Measurements from ENCODE around the gene GRB2.

Gene GRB2

GRCh38 chr17:75403131-75403530 lies 2.3 kb downstream of the GRB2 start:
- no peak for DNase-seq (ENCODE audit: low read depth, low spot score)
- no peak overlapping the region for H3K4me3 ChIP-seq (ENCODE audit: low read depth, low read length)
- TF ChIP-seq CTCF (IDR thresholded peaks at IDR 0.05; ENCODE audit: low read depth, low read length), result no peak
- in situ Hi-C loops (cut with HindIII; ENCODE audit: low sequenced_read_pairs), result no loop called here

- no peak overlapping the region for H3K4me3 ChIP-seq (ENCODE audit: low read depth, low read length)
Observed at GRCh38 chr17:75402026-75402425, 3.5 kb downstream of the GRB2 start.

GRCh38 chr17:75400326-75400939 lies 5.0 kb downstream of the GRB2 start:
- in situ Hi-C loops (cut with HindIII; ENCODE audit: low sequenced_read_pairs), result no loop called here
- no peak overlapping the region for H3K4me3 ChIP-seq (ENCODE audit: low read depth, low read length)
- no peak for TF ChIP-seq CTCF (IDR thresholded peaks at IDR 0.05; ENCODE audit: low read depth, low read length)
- DNase-seq (ENCODE audit: low read depth, low spot score), result no peak

More at GRCh38 chr17:75402026-75402425, 3.5 kb downstream of the GRB2 start:
- no peak for DNase-seq (ENCODE audit: low read depth, low spot score)
- in situ Hi-C loops (cut with HindIII; ENCODE audit: low sequenced_read_pairs), result no loop called here
- TF ChIP-seq CTCF (IDR thresholded peaks at IDR 0.05; ENCODE audit: low read depth, low read length), result no peak

- in situ Hi-C loops (cut with HindIII; ENCODE audit: low sequenced_read_pairs), result no loop called here
- H3K4me3 ChIP-seq (ENCODE audit: low read depth, low read length), result no peak overlapping the region
- TF ChIP-seq CTCF (IDR thresholded peaks at IDR 0.05; ENCODE audit: low read depth, low read length), result no peak
- no peak for DNase-seq (ENCODE audit: low read depth, low spot score)
Observed at GRCh38 chr17:75398279-75398678, 7.2 kb downstream of the GRB2 start.

- H3K4me3 ChIP-seq (ENCODE audit: low read depth, low read length), result no peak overlapping the region
- no peak for TF ChIP-seq CTCF (IDR thresholded peaks at IDR 0.05; ENCODE audit: low read depth, low read length)
- in situ Hi-C loops (cut with HindIII; ENCODE audit: low sequenced_read_pairs), result no loop called here
- DNase-seq (ENCODE audit: low read depth, low spot score), result no peak
Observed at GRCh38 chr17:75397217-75397616, 8.3 kb downstream of the GRB2 start.

- no peak overlapping the region for H3K4me3 ChIP-seq (ENCODE audit: low read depth, low read length)
- no peak for TF ChIP-seq CTCF (IDR thresholded peaks at IDR 0.05; ENCODE audit: low read depth, low read length)
- DNase-seq (ENCODE audit: low read depth, low spot score), result no peak
- in situ Hi-C loops (cut with HindIII; ENCODE audit: low sequenced_read_pairs), result no loop called here
Observed at GRCh38 chr17:75396796-75397195, 8.7 kb downstream of the GRB2 start.

Measured in astrocyte of the spinal cord (primary cell).